Measurements from ENCODE around the gene AGO4. TPM values are rescaled to one million over a fixed set of nuclear protein-coding genes. Genes with fewer than 3 reads are reported as not detected.

Gene AGO4
- total RNA-seq, 5 donors from 2014 or later (not counting 1 experiment from before 2014, with no cell fraction given) = 11.5 to 29.7 (median 18.9) TPM

DNA sequence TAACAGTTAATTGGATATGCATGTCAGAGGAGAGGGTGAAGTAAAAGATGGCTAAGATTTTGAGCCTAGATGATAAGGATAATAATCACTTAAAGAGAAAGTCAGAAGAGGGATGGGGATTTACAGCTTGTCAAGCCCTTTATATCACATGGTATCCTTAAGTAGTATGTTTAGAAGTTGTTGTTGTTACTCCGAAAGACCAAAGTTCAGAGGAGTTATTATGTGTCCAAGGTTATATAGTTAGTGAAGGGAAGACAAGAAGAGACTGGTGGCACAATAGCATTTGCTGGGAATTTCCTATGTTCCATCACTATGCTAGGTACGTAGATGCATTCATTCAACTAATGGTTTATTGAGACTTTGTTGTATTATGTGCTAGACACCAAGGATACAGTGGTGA lies 44.4 kb downstream of the AGO4 start:
- no peak overlapping the region for H3K4me3 ChIP-seq (ENCODE audit: control insufficient read depth in 1 of 2, extremely low read depth in 1 of 2, low read length in 1 of 2)
- Mint-ChIP-seq H3K9me3 (no peaks in the 10 kb centered on the region), H3K27ac (no peak overlapping the region), H3K4me1 (no peaks in the 10 kb centered on the region), H3K27me3 (no peaks in the 10 kb centered on the region), H3K36me3 (peaks cover 45% of the 10 kb centered on the region), H3K4me3 (no peak overlapping the region)
- H3K9me3 ChIP-seq = no peaks in the 10 kb centered on the region
- H3K27ac ChIP-seq (ENCODE audit: low read length) = no peak overlapping the region
- peaks cover 3 to 44% of the 10 kb centered on the region in 2 donors for H3K36me3 ChIP-seq (ENCODE audit: control insufficient read depth in 2 of 2, extremely low read depth in 1 of 2, insufficient read depth in 1 of 2, low read length in 1 of 2)
- CTCF ChIA-PET = no interaction called here
- DNase-seq = no peak
- H3K4me1 ChIP-seq (ENCODE audit: control insufficient read depth in 1 of 2, extremely low read depth in 1 of 2, insufficient read depth in 2 of 2, low read length in 2 of 2) = no peaks in the 10 kb centered on the region
- WGBS (ENCODE audit: insufficient coverage) = no CpG with 5 or more reads among the region's 2 CpGs
- ATAC-seq (replicated peaks in 1 of 4) = no peak
- POLR2A ChIA-PET = interaction anchor here in 1 of 2 donors (1.0 kb wide), 1 partner anchor 125 kb away, joined by 3 read pairs; no protein-coding TSS in a partner anchor
- no peaks in the 10 kb centered on the region for H3K27me3 ChIP-seq (replicated peaks in 1 of 2; ENCODE audit: control insufficient read depth in 2 of 2, extremely low read depth in 1 of 2, insufficient read depth in 2 of 2, low read length in 1 of 2)

DNA sequence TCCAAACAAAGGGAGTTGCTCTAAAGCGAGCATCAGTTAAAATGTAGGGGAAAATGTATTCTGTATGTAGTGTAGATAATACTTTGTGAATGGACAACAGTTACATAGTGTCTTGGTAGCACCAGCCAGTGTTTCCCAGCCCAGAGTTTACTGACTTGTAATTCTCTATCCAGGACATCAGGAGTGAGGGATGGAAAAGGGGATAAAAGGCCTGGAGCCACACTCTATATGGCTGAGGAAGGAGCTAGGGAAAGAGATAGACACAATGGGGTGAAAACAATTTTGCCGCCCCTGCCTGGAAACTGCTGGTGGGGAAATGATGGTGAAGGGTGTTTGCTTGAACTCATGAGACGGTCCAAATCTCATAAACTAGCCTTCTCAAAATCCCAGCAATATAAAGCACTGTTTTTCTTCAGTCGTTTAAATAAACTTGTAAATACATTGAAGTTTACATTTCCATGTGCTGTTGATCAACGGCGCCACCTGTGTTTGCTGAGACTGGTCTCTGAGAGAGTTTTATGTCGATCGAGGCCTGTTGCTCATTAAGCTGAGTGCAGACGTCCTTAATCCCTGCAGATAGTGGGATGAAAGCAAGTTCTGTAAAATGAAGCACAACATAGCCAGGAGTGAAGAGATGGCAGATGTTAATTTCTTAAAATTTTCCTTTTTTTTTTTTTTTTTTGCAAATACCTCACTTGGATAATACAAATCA lies 47.3 kb downstream of the AGO4 start:
- Mint-ChIP-seq H3K4me3 (no peak overlapping the region), H3K36me3 (peaks cover 42% of the 10 kb centered on the region), H3K27ac (no peak overlapping the region), H3K4me1 (no peaks in the 10 kb centered on the region), H3K9me3 (no peaks in the 10 kb centered on the region), H3K27me3 (no peaks in the 10 kb centered on the region)
- Histone ChIP-seq H3K4me1 (ENCODE audit: control insufficient read depth in 1 of 2, extremely low read depth in 1 of 2, insufficient read depth in 2 of 2, low read length in 2 of 2) (no peaks in the 10 kb centered on the region), H3K4me3 (ENCODE audit: control insufficient read depth in 1 of 2, extremely low read depth in 1 of 2, low read length in 1 of 2) (no peak overlapping the region), H3K27me3 (replicated peaks in 1 of 2; ENCODE audit: control insufficient read depth in 2 of 2, extremely low read depth in 1 of 2, insufficient read depth in 2 of 2, low read length in 1 of 2) (no peaks in the 10 kb centered on the region), H3K27ac (ENCODE audit: low read length) (no peak overlapping the region), H3K9me3 (no peaks in the 10 kb centered on the region), H3K36me3 (ENCODE audit: control insufficient read depth in 2 of 2, extremely low read depth in 1 of 2, insufficient read depth in 1 of 2, low read length in 1 of 2) (peaks cover 3 to 42% of the 10 kb centered on the region in 2 donors)
- ChIA-PET CTCF (no interaction called here), POLR2A (interaction anchor here in 1 of 2 donors (0.6 kb wide), 1 partner anchor 26 kb away, joined by 5 read pairs; no protein-coding TSS in a partner anchor)
- DNase-seq = no peak
- 100% methylated on average over 5 of the region's 9 CpGs for WGBS (ENCODE audit: insufficient coverage)
- ATAC-seq (replicated peaks in 1 of 4) = no peak

DNA sequence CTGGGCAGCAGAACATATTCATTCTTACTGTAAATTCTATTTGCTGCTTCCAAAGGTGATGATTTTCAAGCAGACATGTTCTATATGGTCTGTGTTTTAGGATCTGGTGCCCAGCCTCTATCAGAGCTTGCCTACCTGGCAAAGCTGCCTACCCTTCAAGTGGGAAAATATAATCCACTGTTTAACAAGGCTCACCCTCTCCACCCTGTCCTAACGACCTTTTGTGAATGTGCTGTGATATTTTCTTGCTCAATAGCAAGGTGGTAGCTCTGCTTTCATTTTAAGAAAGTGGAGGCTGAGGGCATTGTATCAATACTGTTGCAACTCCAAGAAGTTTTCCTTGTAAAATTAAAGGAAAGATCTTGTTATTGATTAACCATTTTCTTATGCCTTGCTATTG lies 49.1 kb downstream of the AGO4 start:
- Histone ChIP-seq H3K9me3 (no peaks in the 10 kb centered on the region), H3K36me3 (ENCODE audit: control insufficient read depth in 2 of 2, extremely low read depth in 1 of 2, insufficient read depth in 1 of 2, low read length in 1 of 2) (peaks cover 3 to 26% of the 10 kb centered on the region in 2 donors), H3K4me1 (ENCODE audit: control insufficient read depth in 1 of 2, extremely low read depth in 1 of 2, insufficient read depth in 2 of 2, low read length in 2 of 2) (no peaks in the 10 kb centered on the region), H3K4me3 (ENCODE audit: control insufficient read depth in 1 of 2, extremely low read depth in 1 of 2, low read length in 1 of 2) (no peak overlapping the region), H3K27ac (ENCODE audit: low read length) (no peak overlapping the region), H3K27me3 (replicated peaks in 1 of 2; ENCODE audit: control insufficient read depth in 2 of 2, extremely low read depth in 1 of 2, insufficient read depth in 2 of 2, low read length in 1 of 2) (no peaks in the 10 kb centered on the region)
- Mint-ChIP-seq H3K27me3 (no peaks in the 10 kb centered on the region), H3K4me1 (no peaks in the 10 kb centered on the region), H3K36me3 (peaks cover 30% of the 10 kb centered on the region), H3K4me3 (no peak overlapping the region), H3K27ac (no peak overlapping the region), H3K9me3 (no peaks in the 10 kb centered on the region)
- ChIA-PET POLR2A (no interaction called here), CTCF (no interaction called here)
- WGBS (ENCODE audit: insufficient coverage) = no CpG with 5 or more reads among the region's 1 CpG
- no peak for DNase-seq
- ATAC-seq (replicated peaks in 1 of 4) = no peak

DNA sequence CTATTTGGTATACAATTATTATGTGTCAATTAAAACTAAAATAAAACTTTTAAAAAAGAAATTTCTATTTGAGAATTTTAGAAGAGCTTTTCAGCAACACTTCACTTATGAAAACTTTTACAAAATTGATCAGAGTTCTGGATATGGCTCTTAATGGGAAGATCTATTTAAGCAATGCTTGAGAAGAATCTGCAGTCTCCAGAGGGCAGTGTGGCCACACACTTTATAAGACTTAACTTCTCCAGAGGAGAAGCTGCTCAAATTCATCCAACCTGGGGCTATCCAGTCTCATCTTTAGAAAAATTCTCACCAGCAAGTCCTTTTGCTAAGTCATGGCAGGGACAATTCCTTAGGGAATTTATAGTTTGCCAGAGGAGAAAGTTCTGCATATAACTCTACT lies 50.0 kb downstream of the AGO4 start:
- Histone ChIP-seq H3K27ac (ENCODE audit: low read length) (no peak overlapping the region), H3K4me3 (ENCODE audit: control insufficient read depth in 1 of 2, extremely low read depth in 1 of 2, low read length in 1 of 2) (no peak overlapping the region), H3K36me3 (ENCODE audit: control insufficient read depth in 2 of 2, extremely low read depth in 1 of 2, insufficient read depth in 1 of 2, low read length in 1 of 2) (peaks cover 3 to 22% of the 10 kb centered on the region in 2 donors), H3K4me1 (ENCODE audit: control insufficient read depth in 1 of 2, extremely low read depth in 1 of 2, insufficient read depth in 2 of 2, low read length in 2 of 2) (no peaks in the 10 kb centered on the region), H3K9me3 (no peaks in the 10 kb centered on the region), H3K27me3 (replicated peaks in 1 of 2; ENCODE audit: control insufficient read depth in 2 of 2, extremely low read depth in 1 of 2, insufficient read depth in 2 of 2, low read length in 1 of 2) (no peaks in the 10 kb centered on the region)
- Mint-ChIP-seq H3K4me3 (no peak overlapping the region), H3K9me3 (no peaks in the 10 kb centered on the region), H3K4me1 (no peaks in the 10 kb centered on the region), H3K27me3 (no peaks in the 10 kb centered on the region), H3K27ac (no peak overlapping the region), H3K36me3 (peaks cover 24% of the 10 kb centered on the region)
- ChIA-PET POLR2A (no interaction called here), CTCF (no interaction called here)
- DNase-seq (no peak), ATAC-seq (replicated peaks in 1 of 4) (no peak)

DNA sequence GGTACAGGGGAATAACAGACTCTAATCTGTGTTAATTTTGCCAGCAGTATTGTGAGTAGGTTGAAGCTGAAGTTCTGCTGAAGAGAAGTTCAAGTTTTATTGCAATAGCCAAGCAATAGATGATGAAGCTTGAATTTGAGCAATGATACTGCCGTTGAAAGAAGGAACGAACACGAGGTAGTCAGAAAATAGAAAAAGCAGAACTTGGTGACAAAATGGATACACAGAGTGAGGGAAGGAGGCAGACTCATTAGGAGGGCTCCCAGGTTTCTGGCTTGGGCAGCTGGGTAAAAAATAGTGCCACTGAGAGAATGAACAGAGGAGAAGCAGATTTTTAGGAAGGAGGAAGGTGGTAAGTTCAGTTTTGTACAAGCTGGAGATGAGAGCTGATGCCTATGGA lies 52.9 kb downstream of the AGO4 start:
- ChIA-PET CTCF (no interaction called here), POLR2A (no interaction called here)
- no peak overlapping the region for H3K4me3 ChIP-seq (ENCODE audit: control insufficient read depth in 1 of 2, extremely low read depth in 1 of 2, low read length in 1 of 2)
- Mint-ChIP-seq H3K4me3 (no peak overlapping the region), H3K27me3 (no peaks in the 10 kb centered on the region), H3K9me3 (no peaks in the 10 kb centered on the region), H3K4me1 (no peaks in the 10 kb centered on the region), H3K36me3 (peaks cover under 1% of the 10 kb centered on the region), H3K27ac (no peak overlapping the region)
- no peaks in the 10 kb centered on the region for H3K27me3 ChIP-seq (replicated peaks in 1 of 2; ENCODE audit: control insufficient read depth in 2 of 2, extremely low read depth in 1 of 2, insufficient read depth in 2 of 2, low read length in 1 of 2)
- 33% methylated on average over 3 of the region's 3 CpGs for WGBS (ENCODE audit: insufficient coverage)
- no peaks in the 10 kb centered on the region for H3K9me3 ChIP-seq
- ATAC-seq (replicated peaks in 1 of 4) (no peak), DNase-seq (no peak)
- H3K27ac ChIP-seq (ENCODE audit: low read length) = no peak overlapping the region
- H3K4me1 ChIP-seq (ENCODE audit: control insufficient read depth in 1 of 2, extremely low read depth in 1 of 2, insufficient read depth in 2 of 2, low read length in 2 of 2) = no peaks in the 10 kb centered on the region
- peaks cover 0 to 5% of the 10 kb centered on the region in 2 donors for H3K36me3 ChIP-seq (ENCODE audit: control insufficient read depth in 2 of 2, extremely low read depth in 1 of 2, insufficient read depth in 1 of 2, low read length in 1 of 2)

DNA sequence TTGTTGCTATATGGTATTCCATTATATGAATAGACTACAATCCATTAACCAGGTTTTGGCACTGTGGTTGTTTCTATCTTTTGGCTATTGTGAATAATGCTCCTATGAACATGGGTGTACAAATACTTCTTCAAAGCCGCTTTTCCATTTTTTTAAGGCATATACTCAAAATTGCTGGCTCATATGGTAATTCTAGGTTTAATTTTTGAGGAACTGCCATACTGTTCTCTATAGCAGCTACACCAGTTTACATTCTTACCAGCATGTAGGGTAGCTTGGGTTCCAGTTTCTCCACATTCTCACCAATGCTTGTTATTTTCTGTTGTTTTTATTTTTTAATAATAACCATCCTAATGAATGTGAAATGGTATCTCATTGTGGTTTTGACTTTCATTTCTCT lies 55.3 kb downstream of the AGO4 start:
- no peak overlapping the region for H3K27ac Mint-ChIP-seq
- ATAC-seq (replicated peaks in 1 of 4) = no peak
- no peaks in the 10 kb centered on the region for H3K4me1 Mint-ChIP-seq
- Histone ChIP-seq H3K36me3 (ENCODE audit: control insufficient read depth in 2 of 2, extremely low read depth in 1 of 2, insufficient read depth in 1 of 2, low read length in 1 of 2) (no peaks in the 10 kb centered on the region), H3K27me3 (replicated peaks in 1 of 2; ENCODE audit: control insufficient read depth in 2 of 2, extremely low read depth in 1 of 2, insufficient read depth in 2 of 2, low read length in 1 of 2) (no peaks in the 10 kb centered on the region), H3K4me1 (ENCODE audit: control insufficient read depth in 1 of 2, extremely low read depth in 1 of 2, insufficient read depth in 2 of 2, low read length in 2 of 2) (no peaks in the 10 kb centered on the region), H3K9me3 (no peaks in the 10 kb centered on the region), H3K4me3 (ENCODE audit: control insufficient read depth in 1 of 2, extremely low read depth in 1 of 2, low read length in 1 of 2) (no peak overlapping the region), H3K27ac (ENCODE audit: low read length) (no peak overlapping the region)
- H3K9me3 Mint-ChIP-seq = no peaks in the 10 kb centered on the region
- WGBS (ENCODE audit: insufficient coverage) = no CpG with 5 or more reads among the region's 1 CpG
- POLR2A ChIA-PET = no interaction called here
- CTCF ChIA-PET = no interaction called here
- no peaks in the 10 kb centered on the region for H3K36me3 Mint-ChIP-seq
- no peaks in the 10 kb centered on the region for H3K27me3 Mint-ChIP-seq
- H3K4me3 Mint-ChIP-seq = no peak overlapping the region
- no peak for DNase-seq
